Left ventricle myocardium inferior (tissue), 1 donor: ENCODE data around the gene DYSF. TPM values are rescaled to one million over a fixed set of nuclear protein-coding genes. Genes with fewer than 3 reads are reported as not detected.

ENCODE experiments used
- DNase-seq: peaks from one replicate; pipeline ENCODE4 v3.0.0-alpha.2; 2020
- H3K27ac ChIP-seq: fragments of 200-600 bp; replicated peaks from 2 replicates; pipeline ENCODE4 v1.8.0; 2021
- H3K27me3 ChIP-seq: fragments of 200-600 bp; 2 replicates; pipeline ENCODE4 v1.8.0; 2021; ENCODE audit warnings: low read depth
- H3K36me3 ChIP-seq: fragments of 200-600 bp; 2 replicates; pipeline ENCODE4 v1.8.0; 2021
- H3K4me1 ChIP-seq: fragments of 200-600 bp; 2 replicates; pipeline ENCODE4 v1.8.0; 2021
- H3K4me3 ChIP-seq: fragments of 200-600 bp; 2 replicates; pipeline ENCODE4 v1.8.0; 2021; ENCODE audit warnings: mild to moderate bottlenecking, moderate library complexity
- H3K9me3 ChIP-seq: fragments of 200-600 bp; replicated peaks from 2 replicates; pipeline ENCODE4 v1.8.0; 2021
- intact Hi-C: fragments of 100-400 bp; cut with micrococcal nuclease; formaldehyde crosslinking; loops from one replicate; pipeline ENCODE4 v1.11.0; 2022
- total RNA-seq: library from RNA; stranded (reverse); fragmentation: NEBNext Ultra II Directional; extraction: Animal tissue kit (Norgen Biotek cat#: 25700); gene quantifications from one replicate; pipeline ENCODE4 v1.2.1, GENCODE V29; 2021
- TF ChIP-seq, protein P1 (sequence below): fragments of 200-600 bp; IDR thresholded peaks from 2 replicates; pipeline ENCODE4 v1.8.0; 2021; ENCODE audit warnings: antibody characterized with exemption, mild to moderate bottlenecking, borderline replicate concordance
- donor health status: DM: no; HTN: yes; CAD: no; lungs with severe emphysema.

Gene DYSF
- total RNA-seq, 1 donor from 2014 or later: 48.2 TPM

- Histone ChIP-seq H3K36me3 (no peaks in the 10 kb centered on the region), H3K27ac (no peak overlapping the region), H3K4me3 (no peak overlapping the region), H3K27me3 (no peaks in the 10 kb centered on the region), H3K9me3 (peaks cover 8% of the 10 kb centered on the region), H3K4me1 (peaks cover 19% of the 10 kb centered on the region)
- DNase-seq: no peak
- TF ChIP-seq, protein P1, sequence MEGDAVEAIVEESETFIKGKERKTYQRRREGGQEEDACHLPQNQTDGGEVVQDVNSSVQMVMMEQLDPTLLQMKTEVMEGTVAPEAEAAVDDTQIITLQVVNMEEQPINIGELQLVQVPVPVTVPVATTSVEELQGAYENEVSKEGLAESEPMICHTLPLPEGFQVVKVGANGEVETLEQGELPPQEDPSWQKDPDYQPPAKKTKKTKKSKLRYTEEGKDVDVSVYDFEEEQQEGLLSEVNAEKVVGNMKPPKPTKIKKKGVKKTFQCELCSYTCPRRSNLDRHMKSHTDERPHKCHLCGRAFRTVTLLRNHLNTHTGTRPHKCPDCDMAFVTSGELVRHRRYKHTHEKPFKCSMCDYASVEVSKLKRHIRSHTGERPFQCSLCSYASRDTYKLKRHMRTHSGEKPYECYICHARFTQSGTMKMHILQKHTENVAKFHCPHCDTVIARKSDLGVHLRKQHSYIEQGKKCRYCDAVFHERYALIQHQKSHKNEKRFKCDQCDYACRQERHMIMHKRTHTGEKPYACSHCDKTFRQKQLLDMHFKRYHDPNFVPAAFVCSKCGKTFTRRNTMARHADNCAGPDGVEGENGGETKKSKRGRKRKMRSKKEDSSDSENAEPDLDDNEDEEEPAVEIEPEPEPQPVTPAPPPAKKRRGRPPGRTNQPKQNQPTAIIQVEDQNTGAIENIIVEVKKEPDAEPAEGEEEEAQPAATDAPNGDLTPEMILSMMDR: no peak
- intact Hi-C loops: no loop called here
Measured at GRCh38 chr2:71633086-71633485, 179.7 kb downstream of the DYSF start.

DNA sequence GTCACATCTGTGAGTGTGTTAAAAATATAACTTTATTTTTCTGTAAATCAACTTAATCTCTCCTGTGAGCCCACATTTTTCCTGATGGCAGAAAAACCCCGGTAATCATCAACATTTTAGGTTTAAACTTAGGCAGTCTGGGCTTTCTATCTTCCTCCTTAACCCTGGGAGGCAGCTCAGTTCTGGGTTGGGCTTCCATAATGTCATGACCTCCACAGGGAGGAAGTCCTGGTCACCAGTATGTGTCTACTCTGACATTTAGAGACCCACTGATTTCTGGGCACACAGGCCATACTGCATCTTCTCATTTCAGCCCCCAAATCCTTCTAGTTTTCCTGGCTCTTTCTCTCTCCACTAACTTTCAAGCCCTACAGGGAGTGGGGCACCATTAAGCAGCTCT lies 181.2 kb downstream of the DYSF start:
- no peaks in the 10 kb centered on the region for H3K36me3 ChIP-seq
- peaks cover 19% of the 10 kb centered on the region for H3K4me1 ChIP-seq
- peaks cover under 1% of the 10 kb centered on the region for H3K9me3 ChIP-seq
- TF ChIP-seq, protein P1: no peak
- intact Hi-C loops: no loop called here
- no peaks in the 10 kb centered on the region for H3K27me3 ChIP-seq
- DNase-seq: no peak
- no peak overlapping the region for H3K27ac ChIP-seq
- no peak overlapping the region for H3K4me3 ChIP-seq

GRCh38 chr2:71635798-71636197 lies 182.4 kb downstream of the DYSF start:
- Histone ChIP-seq H3K4me3 (no peak overlapping the region), H3K27me3 (no peaks in the 10 kb centered on the region), H3K4me1 (peaks cover 6% of the 10 kb centered on the region), H3K36me3 (no peaks in the 10 kb centered on the region), H3K9me3 (no peaks in the 10 kb centered on the region), H3K27ac (no peak overlapping the region)
- TF ChIP-seq, protein P1: no peak
- intact Hi-C loops: no loop called here
- DNase-seq: no peak

- Histone ChIP-seq H3K27me3 (no peaks in the 10 kb centered on the region), H3K27ac (no peak overlapping the region), H3K36me3 (no peaks in the 10 kb centered on the region), H3K4me1 (no peaks in the 10 kb centered on the region), H3K9me3 (no peaks in the 10 kb centered on the region), H3K4me3 (no peak overlapping the region)
- TF ChIP-seq, protein P1: no peak
- no peak for DNase-seq
- intact Hi-C loops: no loop called here
Measured at GRCh38 chr2:71637168-71637567, 183.8 kb downstream of the DYSF start.

GRCh38 chr2:71637736-71638135 lies 184.4 kb downstream of the DYSF start:
- Histone ChIP-seq H3K9me3 (no peaks in the 10 kb centered on the region), H3K4me3 (no peak overlapping the region), H3K27me3 (no peaks in the 10 kb centered on the region), H3K27ac (no peak overlapping the region), H3K4me1 (no peaks in the 10 kb centered on the region), H3K36me3 (no peaks in the 10 kb centered on the region)
- TF ChIP-seq, protein P1: no peak
- intact Hi-C loops: no loop called here
- DNase-seq: no peak

DNA sequence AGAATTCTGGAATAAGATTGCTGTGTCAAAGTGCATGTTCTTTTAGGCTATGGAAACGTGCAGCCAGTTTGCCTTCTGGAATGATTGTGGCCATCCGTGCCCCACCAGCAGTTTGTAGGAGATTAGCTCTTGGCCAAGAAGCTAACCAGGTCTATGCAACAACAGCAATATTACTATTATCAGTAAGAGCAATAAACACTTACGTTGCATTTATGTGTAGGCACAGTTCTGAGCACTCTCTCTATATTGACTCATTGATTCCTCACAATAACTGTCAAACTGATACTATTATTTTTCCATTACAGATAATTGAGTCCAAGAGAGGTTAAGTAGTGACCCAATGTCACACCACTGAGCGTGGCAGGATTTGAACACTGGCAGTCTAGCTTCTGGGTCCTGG lies 186.4 kb downstream of the DYSF start:
- TF ChIP-seq, protein P1: no peak
- intact Hi-C loops: no loop called here
- Histone ChIP-seq H3K27me3 (no peaks in the 10 kb centered on the region), H3K9me3 (no peaks in the 10 kb centered on the region), H3K27ac (no peak overlapping the region), H3K36me3 (no peaks in the 10 kb centered on the region), H3K4me1 (no peaks in the 10 kb centered on the region), H3K4me3 (no peak overlapping the region)
- no peak for DNase-seq
